D341Med (cell line): ENCODE results near the gene XXYLT1.
A peak's percentile ranks its signal among the peaks of the same experiment; 100 is the strongest.

Experiments used
- DNase-seq: peaks from one replicate; pipeline ENCODE4 v3.0.0; 2012; ENCODE audit warnings: low spot score

The XXYLT1 gene

GRCh38 chr3:195184716-195185421 is 86.1 kb downstream of the XXYLT1 start:
- no peak for DNase-seq

DNA sequence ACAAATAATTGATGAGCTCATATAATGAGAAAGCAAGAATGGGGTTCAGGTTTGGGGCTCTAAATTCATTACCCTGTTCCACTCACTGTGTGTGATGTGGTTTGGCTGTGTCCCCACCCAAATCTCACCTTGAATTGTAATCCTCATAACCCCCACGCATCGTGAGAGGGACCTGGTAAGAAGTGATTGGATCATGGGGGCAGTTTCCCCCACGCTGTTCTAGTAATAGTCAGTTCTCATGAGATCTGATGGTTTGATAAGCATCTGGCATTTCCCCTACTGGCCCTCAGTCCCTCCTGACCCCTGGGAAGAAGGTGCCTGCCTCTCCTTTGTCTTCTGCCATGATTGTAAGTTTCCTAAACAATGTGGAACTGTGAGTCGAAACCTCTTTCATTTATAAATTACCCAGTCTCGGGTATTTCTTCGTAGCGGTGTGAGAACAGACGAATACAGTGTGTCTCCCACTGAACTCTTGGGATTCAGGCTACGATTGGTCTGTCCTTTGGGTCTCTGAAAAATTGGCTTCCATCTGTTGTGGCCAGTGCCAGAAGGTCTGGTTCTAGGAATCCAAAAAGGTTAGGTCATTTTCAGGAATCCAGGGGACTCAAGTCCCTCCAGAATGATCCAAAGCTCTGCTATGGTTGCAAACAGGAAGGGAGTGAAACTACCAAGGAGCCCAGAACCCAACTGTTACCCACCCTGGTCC is 87.7 kb downstream of the XXYLT1 start:
- no peak for DNase-seq

DNA sequence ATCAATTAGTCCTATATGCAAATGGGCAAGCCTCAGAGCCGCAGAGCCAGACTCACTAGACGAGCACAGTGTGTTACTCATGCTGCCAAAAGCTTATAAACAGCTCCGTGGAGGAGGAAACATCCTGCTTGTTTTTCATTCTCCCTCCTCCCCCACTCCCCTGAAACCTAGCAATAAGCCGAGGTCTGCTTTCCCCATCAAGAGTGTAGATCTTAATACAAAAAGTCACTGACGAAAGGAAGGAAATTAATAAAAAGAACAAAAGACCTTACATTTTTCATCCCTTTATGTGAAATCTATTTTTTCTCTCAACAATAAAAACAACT is 88.5 kb downstream of the XXYLT1 start:
- DNase-seq = no peak

DNA sequence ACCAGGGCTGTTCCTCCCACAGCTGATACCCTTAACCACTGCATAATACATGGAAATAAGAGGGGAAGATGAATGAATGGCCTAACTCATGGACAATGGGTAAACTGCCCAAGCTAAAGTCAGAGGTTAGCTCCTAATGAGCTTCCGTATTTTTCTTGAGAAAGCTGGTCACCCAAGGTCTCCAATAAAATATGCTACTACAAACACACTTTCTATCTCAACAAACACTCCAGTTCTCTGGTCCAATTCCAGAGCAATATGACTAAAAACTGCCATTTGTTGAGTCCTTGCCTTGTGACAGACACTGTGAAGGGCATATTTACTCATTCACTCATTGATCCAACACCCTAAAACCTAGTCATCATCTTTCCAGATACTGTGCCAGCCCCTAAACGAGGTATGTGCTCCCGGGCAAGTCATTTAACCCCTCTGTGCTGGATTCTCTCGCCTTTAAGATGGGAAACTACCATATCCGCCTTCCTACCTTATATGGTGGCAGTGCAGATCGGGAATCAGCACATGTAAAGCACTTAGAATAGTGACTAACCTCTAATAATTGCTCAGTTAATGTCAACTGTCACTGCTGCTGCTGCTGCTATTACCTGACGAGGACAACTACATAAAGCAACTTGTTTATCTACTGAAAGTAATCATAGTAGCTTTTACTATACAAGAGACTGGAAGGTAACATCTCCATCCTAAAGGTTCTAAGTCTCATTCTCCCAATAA is 89.1 kb downstream of the XXYLT1 start:
- no peak for DNase-seq

DNA sequence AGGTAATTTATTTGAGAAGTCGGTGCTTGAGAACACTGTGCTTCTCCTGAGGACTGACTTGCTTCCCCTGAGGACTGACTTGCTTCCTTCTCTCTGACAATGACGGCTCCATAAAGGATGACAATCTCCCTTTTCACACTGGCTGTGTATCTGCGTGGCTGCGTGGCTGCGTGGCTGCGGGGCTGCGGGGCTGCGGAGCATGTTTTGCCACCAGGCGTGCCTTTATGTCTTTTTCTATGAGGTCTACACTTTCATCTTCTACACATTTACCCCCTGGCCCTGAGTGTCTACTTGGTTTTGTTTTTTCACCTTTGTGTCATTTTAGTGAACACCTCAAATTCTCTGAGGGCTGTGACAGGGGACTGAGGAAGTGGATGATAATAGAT is 89.9 kb downstream of the XXYLT1 start:
- no peak for DNase-seq

DNA sequence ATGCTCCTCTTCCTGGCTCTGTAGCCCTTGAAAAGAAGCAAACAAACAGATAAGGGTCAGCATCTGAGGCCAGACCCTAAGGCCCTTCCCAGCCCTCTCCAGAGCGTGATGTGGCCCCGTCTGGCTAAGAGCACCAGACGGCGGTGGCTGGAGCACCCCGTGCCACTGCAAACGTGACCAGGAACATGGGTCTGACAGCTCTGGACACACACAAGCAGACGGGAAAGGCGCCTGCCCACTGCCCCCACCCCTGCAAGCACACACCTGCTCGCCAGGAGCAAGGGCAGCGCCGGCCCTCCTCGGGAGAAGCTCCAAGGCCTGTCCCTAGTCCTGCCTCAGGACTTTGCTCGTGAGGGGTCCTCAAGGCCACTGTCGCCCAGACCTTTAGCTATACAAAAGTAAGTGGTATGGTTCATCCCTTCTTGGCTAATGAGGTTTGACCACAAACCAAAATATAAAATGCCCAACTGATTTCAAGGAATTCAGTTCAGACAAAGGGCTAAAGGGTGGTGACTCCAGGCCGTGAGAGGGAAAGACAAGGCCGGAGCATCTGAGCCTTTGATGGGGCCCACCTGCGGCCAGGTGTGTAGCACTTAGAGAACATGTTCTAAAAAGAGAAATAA is 90.4 kb downstream of the XXYLT1 start:
- no peak for DNase-seq

DNA sequence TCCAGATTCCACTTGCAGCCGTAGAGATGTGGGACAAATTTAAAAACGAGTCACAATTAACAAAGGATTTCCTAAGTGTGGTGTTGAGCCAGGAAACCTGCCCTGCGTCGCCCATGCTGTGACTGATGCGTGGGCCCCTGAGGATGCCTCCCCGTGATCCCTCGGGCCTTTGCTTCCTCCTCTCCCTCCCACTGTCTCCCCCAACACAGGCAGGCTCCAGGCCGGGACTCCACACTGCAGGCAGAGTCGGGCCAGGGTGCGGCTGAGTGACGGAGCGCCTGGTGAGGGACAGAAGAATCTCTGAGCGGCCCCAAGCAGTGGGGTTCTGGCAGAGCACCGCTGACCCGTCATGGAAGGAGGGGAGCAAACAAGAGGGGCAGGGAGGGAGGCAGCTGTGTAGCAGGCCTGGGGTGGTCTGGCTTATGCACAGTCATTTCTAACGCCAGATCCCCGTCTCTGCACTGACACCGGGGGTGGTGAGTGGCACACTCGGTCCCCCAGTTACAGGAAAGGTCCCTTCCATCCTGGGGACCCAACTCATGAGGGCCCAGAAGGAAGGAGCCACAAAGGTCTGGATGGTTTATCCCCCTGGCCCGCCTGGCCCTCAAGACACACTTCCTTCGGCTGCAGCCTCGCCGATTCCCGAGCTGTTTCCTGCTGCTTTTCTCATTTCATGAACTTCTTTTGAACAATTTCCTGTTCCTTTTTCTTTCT is 91.0 kb downstream of the XXYLT1 start:
- DNase-seq = no peak

DNA sequence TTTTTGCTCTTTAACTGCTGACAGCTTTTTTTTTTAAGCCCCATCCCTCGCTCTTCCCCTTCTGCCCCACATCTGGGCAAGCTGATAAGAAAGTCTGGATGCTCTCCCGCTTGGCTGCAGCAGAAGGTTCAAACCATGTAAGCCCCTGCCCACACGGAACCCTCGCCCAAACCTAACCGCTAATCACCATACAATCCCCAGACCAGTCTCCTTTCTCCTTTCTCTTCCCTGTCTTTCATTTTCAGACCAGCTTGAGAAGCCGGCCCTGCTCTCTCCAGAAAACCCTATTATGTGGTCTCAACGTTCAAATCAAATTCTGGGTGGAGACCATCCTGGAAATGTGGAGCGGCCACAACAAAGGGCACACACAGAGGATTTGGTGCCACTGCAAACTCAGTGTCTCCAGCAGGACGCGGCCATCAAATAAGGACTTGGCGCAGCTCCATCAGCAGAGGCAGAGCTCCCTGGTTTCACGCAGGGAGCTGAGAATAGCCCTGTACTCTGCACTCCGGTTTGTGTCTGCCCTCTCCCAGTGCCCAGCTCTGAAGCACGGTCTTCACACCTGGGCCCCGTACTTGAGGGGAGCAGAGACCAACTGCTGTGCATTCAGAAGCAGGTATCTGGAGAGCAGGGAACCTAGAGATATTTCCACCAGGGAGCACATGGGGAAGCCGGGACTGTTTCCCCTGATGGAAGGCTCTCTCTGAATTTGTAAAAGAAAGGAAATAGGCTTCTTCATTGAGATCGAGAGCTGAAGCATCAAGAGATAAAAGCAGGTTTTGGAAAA is 92.6 kb downstream of the XXYLT1 start:
- no peak for DNase-seq

GRCh38 chr3:195177422-195178123 is 93.4 kb downstream of the XXYLT1 start:
- no peak for DNase-seq

- no peak for DNase-seq
These were observed 94.2 kb downstream of the XXYLT1 start for GRCh38 chr3:195176776-195177175.

DNA sequence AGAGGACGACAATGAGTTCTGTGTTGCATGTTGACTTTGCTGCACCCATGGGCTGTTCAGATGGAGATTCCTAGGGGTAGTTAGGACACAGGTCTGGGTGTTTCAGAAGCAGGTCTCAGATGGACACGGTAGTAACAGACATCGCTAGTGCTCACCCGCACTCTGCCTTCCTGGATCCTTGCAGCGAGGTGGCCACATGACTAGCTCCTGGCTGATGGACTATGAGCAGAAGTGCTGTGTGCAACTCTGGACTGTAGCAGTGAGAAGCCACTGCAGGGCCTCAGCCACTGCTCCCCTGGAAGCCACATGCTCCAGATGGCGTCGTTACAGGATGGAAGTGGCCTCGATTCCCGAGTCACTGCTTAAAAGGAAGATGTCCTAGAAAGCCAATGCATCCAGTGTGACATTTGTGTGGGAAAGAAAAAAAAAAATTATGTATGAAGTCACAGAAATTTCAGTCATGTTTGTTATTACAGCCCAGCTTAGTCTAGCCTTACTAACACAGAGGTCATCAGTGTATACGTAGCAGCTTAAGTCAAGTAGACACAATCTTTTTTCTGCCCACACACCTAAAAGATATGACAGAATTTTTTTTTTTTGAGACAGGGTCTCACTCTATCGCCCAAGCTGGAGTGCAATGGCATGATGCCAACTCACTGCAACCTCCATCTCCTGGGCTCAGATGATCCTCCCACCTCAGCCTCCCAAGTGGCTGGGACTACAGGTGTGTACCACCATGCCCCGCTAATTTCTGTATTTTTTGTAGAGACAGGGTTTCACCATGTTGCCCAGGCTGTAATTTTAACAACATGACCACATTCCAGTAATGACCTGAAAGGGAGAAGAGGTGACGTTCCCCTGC is 95.3 kb downstream of the XXYLT1 start:
- DNase-seq = no peak

DNA sequence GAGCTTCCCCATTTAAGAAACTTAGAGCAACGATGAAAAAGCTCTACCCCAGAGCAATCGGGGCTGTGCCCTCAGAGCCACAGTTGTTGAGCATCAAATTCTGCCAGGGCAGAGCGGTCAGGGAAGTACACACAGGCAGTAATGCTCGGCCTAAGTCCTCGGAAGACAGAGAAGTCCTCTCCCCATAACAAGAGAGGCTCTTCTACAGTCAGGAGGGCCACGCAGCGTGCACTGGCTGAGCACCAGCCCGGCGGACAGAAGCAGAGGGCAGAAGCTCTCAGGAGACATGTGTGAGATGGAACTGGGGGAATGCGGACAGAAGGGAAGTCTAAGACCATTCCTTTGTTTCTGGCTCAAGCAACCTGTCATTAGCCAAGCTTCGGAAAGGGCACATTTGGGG is 95.9 kb downstream of the XXYLT1 start:
- DNase-seq = no peak

DNA sequence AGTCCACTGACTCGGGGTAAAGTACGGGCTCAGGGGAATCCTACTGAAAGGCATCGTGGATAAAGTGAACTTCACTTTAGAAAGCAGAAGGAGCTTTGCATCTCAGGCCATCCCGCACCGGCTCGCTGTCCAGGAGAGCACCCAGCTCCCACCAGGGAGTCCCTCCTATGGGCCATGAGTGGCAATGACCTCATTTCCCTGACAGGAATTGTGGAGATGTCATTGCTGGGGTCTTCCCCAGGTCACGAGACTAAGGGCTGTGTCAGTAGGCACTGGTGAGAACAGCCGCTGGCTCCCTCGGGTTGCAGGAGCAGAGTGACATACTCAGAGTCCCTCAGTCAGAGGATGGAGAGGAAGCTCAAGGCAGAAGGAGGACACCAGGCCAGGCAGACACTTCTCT is 97.3 kb downstream of the XXYLT1 start:
- DNase-seq = no peak

DNA sequence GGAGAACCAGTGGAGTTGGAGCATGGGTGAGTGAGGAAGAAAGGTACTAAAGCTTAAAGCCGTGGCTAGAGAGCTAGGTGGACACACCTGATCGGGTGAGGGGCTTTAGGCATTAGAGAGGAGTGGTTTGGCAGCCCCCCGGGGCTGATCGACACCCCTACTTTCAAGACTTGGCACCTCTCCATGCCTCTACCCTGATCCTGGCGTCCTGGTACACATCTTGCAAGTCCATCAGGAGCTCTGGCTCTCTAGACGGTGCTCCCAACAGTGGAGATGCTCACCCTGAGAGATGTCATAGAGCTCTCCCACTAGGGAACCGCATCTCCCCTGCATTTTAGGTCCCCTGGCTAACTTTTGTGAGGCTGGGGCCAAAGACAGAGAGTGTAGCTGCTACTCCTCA is 98.1 kb downstream of the XXYLT1 start:
- no peak for DNase-seq

- DNase-seq = no peak
These were observed 98.8 kb downstream of the XXYLT1 start for GRCh38 chr3:195172039-195172684.

- no peak for DNase-seq
These were observed 99.7 kb downstream of the XXYLT1 start for GRCh38 chr3:195171093-195171873.

GRCh38 chr3:195170496-195170895 is 100.5 kb downstream of the XXYLT1 start:
- peak; percentile 77 for DNase-seq

DNA sequence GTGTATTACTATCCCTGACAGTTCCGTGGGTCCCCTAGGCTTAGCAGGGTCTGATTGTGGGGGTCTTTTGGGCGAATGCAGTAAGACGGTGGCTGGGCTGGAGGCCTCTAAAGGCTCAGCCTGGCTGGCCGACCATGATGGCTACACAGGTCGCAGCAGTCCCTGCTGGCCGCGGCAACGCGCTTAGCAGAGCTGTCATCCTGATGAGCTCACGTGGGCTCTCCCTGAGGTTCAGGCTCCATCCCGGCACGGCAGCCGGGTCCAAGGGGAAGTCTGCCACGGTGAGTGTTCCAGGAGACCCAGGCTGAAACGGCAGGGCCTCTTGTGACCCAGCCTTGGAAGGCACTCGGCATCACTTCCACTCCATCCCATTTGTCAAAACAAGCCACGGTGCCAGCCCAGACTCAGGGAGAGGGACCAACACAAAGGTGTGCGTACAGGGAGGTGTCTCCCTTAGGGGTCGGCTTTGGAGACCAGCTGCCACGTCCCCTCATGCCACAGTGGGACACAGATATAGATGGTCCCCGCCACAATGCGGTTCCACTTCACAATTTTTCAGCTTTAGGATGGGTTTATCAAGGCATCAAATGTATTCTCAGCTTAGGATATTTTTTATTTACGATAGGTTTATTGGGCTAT is 101.8 kb downstream of the XXYLT1 start:
- DNase-seq = no peak
